IPS-18c (cell line): ENCODE results near the gene C5AR2.

Source experiments
- H3K4me3 ChIP-seq: 2 replicates; pipeline ENCODE4 v1.7.0; 2013; ENCODE audit warnings: low read depth, mild to moderate bottlenecking, low read length, moderate library complexity; ENCODE audit not compliant: insufficient read depth
- H3K9me3 ChIP-seq: one replicate; pipeline ENCODE4 v1.6.1; 2013; ENCODE audit warnings: mild to moderate bottlenecking, low read length, moderate library complexity; ENCODE audit not compliant: control insufficient read depth, insufficient read depth

The C5AR2 gene

DNA sequence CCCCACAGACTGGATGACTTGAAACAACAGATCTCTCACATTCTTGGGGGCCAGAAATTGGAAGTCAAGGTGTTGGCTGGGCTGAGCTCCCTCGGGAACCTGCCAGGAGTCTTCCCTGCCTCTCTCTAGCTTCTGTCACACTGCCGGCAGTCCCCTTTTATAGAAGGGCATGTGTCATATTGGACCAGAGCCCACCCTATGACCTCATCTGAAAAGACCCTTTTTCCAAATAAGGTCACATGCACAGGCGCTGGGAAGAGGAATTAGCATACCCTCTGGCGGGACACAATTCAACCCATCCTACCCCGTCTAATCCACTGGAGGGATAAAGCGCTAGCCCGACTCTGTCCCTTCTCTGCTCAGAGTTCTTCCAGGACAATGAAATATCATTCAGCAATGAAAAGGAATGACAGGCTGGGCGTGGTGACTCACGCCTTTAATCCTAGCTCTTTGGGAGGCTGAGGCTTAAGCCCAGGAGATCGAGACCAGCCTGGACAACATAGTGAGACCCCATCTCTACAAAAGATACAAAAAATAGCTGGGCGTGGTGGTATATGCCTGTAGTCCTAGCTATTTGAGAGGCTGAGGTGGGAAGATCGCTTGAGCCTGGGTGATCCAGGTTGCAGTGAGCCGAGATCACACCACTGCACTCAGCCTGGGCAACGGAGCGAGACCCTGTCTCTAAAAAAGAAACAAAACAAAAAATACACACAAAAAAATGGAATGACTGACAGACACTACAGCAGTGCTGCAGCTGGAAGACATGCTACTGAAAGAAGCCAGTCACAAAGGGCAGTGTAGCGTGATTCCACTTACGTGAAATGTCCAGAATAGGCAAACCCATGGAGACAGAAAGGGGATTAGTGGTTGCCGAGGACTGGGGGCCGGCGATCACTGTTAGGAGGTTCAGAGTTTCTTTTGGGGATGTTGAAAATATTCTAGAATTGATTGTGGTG lies 58.8 kb downstream of the C5AR2 start:
- H3K9me3 ChIP-seq, result no peaks in the 10 kb centered on the region
- no peak overlapping the region for H3K4me3 ChIP-seq

DNA sequence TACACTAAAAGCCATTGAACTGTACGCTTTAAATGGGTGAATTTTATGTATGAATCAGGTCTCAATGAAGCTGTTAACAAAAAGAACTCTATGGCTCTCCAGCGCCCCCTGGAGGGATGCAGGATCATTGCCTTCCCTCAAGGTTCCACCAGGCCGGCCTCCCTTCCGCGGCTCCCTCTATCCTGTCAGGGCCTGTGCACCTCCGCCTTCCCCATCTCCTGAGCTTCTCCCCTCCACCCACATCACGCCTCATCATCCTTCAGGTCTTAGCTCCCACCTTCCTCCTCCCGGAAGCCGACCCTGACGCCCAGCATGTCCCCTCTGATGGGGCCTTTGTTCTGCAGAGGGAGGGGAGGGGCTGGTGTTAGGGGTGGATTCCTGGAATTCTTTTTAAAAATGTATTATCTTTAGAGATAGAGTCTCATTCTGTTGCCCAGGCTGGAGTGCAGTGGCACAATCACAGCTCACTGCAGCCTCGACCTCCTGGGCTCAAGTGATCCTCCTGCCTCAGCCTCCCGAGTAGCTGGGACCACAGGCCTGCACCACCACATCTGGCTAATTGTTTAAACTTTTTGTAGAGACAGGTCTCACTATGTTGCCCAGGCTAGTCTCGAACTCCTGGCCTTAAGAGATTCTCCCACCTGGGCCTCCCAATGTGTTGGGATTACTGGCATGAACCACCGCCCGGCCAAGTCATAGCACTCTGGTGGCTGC lies 59.7 kb downstream of the C5AR2 start:
- Histone ChIP-seq H3K9me3 (no peaks in the 10 kb centered on the region), H3K4me3 (no peak overlapping the region)
